Type B pancreatic cell (in vitro differentiated cells): Measurements from ENCODE around the gene TREML4. TPM values are rescaled to one million over a fixed set of nuclear protein-coding genes. Genes with fewer than 3 reads are reported as not detected.
A peak's percentile ranks its signal among the peaks of the same experiment; 100 is the strongest.

Experiments
- DNase-seq: peaks from one replicate; pipeline ENCODE4 v3.0.0; 2021; ENCODE audit warnings: mixed read lengths; ENCODE audit not compliant: unreplicated experiment; ENCODE audit errors: extremely low spot score
- H3K27ac Mint-ChIP-seq: 2 replicates; pipeline ENCODE4 v1.8.0; 2021; ENCODE audit warnings: mild to moderate bottlenecking, mixed read lengths
- H3K27me3 Mint-ChIP-seq: 2 replicates; pipeline ENCODE4 v1.8.0; 2021; ENCODE audit warnings: mixed read lengths
- H3K36me3 Mint-ChIP-seq: 2 replicates; pipeline ENCODE4 v1.8.0; 2021; ENCODE audit warnings: mixed read lengths
- H3K4me1 Mint-ChIP-seq: one replicate; pipeline ENCODE4 v1.8.0; 2021; ENCODE audit warnings: mixed read lengths; ENCODE audit not compliant: unreplicated experiment
- H3K4me3 Mint-ChIP-seq: 2 replicates; pipeline ENCODE4 v1.8.0; 2021; ENCODE audit warnings: mild to moderate bottlenecking, mixed read lengths
- H3K9me3 Mint-ChIP-seq: 2 replicates; pipeline ENCODE4 v1.8.0; 2021; ENCODE audit warnings: mixed read lengths
- total RNA-seq: library from RNA; stranded (reverse); gene quantifications from 2 replicates; pipeline ENCODE4 v1.2.1, GENCODE V29; 2021; ENCODE audit warnings: low replicate concordance
- TF ChIP-seq, protein P1 (sequence below): fragments of 200-600 bp; sonication (generic); conservative IDR thresholded peaks from 2 replicates; pipeline ENCODE4 v1.5.0; 2021; ENCODE audit warnings: antibody characterized with exemption, mild to moderate bottlenecking

TREML4 gene
- total RNA-seq, 1 donor from 2014 or later: not detected

DNA sequence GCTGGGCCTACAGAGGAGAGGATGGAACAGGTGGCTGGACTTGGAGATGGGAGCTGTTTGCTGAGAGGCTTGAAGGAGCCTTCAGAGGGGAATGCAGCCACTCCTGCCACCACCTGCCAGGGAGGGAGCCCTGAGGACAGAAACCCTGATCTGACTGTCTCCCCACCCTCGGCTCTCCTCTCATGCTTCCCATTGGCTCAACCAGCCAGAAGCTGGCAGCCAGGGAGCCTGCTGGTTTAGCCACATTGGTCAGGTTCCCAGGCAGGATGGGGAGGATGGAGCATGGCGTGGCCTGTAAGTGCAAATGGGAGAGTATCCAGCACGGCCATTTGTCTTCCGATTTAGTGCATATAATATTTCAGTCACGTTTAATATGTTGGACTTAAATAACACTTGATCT is 45.6 kb downstream of the TREML4 start:
- H3K9me3 Mint-ChIP-seq: no peaks in the 10 kb centered on the region
- TF ChIP-seq, protein P1, sequence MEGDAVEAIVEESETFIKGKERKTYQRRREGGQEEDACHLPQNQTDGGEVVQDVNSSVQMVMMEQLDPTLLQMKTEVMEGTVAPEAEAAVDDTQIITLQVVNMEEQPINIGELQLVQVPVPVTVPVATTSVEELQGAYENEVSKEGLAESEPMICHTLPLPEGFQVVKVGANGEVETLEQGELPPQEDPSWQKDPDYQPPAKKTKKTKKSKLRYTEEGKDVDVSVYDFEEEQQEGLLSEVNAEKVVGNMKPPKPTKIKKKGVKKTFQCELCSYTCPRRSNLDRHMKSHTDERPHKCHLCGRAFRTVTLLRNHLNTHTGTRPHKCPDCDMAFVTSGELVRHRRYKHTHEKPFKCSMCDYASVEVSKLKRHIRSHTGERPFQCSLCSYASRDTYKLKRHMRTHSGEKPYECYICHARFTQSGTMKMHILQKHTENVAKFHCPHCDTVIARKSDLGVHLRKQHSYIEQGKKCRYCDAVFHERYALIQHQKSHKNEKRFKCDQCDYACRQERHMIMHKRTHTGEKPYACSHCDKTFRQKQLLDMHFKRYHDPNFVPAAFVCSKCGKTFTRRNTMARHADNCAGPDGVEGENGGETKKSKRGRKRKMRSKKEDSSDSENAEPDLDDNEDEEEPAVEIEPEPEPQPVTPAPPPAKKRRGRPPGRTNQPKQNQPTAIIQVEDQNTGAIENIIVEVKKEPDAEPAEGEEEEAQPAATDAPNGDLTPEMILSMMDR: no peak

DNA sequence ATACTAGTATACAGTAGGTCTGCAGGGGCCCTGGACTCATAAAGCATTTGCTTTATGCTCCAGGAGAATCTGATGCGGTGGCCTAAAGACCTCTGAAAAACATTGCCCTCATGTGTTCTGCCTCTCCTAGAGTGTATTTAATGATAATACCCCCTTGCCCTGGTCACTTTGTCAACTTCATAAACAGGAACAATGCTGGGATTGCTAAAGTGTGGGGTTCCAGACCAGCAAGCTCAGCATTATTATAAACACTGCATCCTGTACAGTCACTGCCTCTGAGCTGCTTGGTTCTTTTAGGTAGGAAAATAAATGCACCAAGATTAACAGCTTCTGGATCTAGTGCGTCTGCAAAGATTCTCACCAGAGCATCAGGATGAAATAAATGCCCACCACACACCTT is 46.1 kb downstream of the TREML4 start:
- Mint-ChIP-seq H3K27me3 (peaks cover 27% of the 10 kb centered on the region), H3K9me3 (no peaks in the 10 kb centered on the region), H3K4me3 (no peak overlapping the region)

More for the DNA sequence above, 45.6 kb downstream of the TREML4 start:
- Mint-ChIP-seq H3K27me3 (peaks cover 22% of the 10 kb centered on the region), H3K4me3 (no peak overlapping the region), H3K27ac (no peak overlapping the region), H3K4me1 (peaks cover 3% of the 10 kb centered on the region), H3K36me3 (no peaks in the 10 kb centered on the region)
- DNase-seq: no peak

DNA sequence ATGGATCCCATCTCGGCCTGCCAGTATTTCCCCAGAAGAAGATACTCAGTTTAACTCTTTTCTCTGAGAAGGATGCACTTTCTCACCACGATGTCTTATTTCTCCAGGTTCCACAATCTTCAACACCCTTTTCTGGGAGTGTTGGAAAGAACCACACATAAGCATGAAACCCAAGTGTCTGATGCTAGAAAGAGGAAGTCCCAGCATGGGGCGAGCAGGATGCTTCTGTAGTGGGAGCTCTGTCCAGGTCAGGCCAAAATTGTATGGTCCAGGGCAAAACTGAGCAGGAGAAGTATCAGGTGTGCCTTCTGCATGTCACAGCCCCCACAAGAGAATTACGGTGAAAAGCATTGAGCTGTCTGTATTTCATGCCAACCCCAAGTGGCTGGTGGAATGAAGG is 47.3 kb downstream of the TREML4 start:
- Mint-ChIP-seq H3K4me1 (peaks cover 10% of the 10 kb centered on the region), H3K36me3 (no peaks in the 10 kb centered on the region), H3K4me3 (no peak overlapping the region), H3K9me3 (no peaks in the 10 kb centered on the region), H3K27ac (no peak overlapping the region), H3K27me3 (peaks cover 27% of the 10 kb centered on the region)
- TF ChIP-seq, protein P1: no peak
- no peak for DNase-seq

More for the DNA sequence above, 46.1 kb downstream of the TREML4 start:
- Mint-ChIP-seq H3K4me1 (peaks cover 8% of the 10 kb centered on the region), H3K36me3 (no peaks in the 10 kb centered on the region), H3K27ac (no peak overlapping the region)
- TF ChIP-seq, protein P1: no peak
- DNase-seq: no peak

DNA sequence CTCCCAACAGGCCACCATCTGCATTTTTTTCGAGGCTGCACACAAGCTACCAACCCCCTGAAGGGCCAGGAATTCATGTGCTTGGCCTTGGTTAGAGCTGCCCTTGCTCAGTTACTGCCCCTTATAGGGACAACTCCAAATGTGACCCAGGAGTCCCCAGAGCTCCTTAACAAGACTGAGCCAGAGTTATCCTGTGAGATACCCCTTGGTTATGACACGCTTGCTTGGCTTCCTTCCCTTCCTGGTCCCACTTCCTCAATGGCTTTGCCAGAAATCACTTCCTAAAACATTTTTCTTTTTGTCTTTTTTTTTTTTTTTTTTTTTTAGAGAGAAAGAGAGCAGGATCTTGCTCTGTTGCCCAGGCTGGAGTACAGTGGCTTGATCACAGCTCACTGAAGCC is 49.5 kb downstream of the TREML4 start:
- TF ChIP-seq, protein P1: no peak
- no peak for DNase-seq
- H3K9me3 Mint-ChIP-seq: peaks cover 2% of the 10 kb centered on the region
- no peak overlapping the region for H3K27ac Mint-ChIP-seq
- H3K27me3 Mint-ChIP-seq: peaks cover 31% of the 10 kb centered on the region
- no peaks in the 10 kb centered on the region for H3K36me3 Mint-ChIP-seq
- no peak overlapping the region for H3K4me3 Mint-ChIP-seq
- peaks cover 10% of the 10 kb centered on the region for H3K4me1 Mint-ChIP-seq

DNA sequence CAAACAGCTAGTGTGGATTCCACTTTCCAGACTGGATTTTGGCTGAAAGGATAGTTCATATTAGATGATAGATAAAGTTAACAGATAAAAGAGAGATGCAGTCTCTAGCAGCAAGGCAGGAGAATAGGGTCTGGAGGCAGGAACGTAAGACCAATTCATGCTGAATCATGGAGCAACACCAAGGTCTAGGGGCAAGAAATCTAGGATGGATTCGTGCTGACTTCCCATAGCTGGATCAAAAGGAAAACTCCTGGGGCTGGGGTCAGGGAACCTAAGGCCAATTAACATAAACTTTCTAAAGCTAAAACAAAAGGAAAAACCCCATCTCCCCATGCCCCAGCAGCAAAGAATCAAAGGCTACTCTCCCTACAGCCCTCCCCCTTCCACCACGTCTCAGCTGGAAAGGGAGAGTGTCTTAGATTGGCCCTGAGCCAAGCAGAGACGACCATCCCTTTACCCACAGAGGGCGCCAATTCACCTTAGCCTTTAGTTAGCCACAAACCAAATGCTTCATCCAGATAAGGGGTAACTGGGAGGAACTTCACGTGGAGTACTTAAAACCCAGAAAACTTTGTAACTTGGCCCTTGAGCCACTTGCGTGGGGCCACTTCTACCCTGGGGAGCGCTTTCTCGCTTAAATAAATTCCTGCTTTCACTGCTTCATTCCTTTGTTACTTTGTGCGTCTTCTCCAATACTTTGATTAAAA is 50.7 kb downstream of the TREML4 start:
- peaks cover 14% of the 10 kb centered on the region for H3K4me1 Mint-ChIP-seq
- no peak for DNase-seq
- peaks cover 7% of the 10 kb centered on the region for H3K9me3 Mint-ChIP-seq
- H3K27ac Mint-ChIP-seq: peak overlapping the region; percentile 22
- H3K27me3 Mint-ChIP-seq: peaks cover 31% of the 10 kb centered on the region
- TF ChIP-seq, protein P1: peak; percentile 74
- no peak overlapping the region for H3K4me3 Mint-ChIP-seq
- H3K36me3 Mint-ChIP-seq: peaks cover 3% of the 10 kb centered on the region
